Neural cell (in vitro differentiated cells): ENCODE data around the gene PAAF1. TPM values are rescaled to one million over a fixed set of nuclear protein-coding genes. Genes with fewer than 3 reads are reported as not detected.

Source experiments
- H2AFZ ChIP-seq: fragments of 200-600, 300-800 bp; sonication (generic), shearing (Covaris generic); 2 replicates; pipeline ENCODE4 v1.6.0; 2014; ENCODE audit warnings: low read depth, mild to moderate bottlenecking, antibody characterized with exemption, low read length, moderate library complexity
- H3F3A ChIP-seq: fragments of 200-600 bp; shearing (Covaris generic); 2 replicates; pipeline ENCODE4 v1.6.1; 2016; ENCODE audit warnings: mild to moderate bottlenecking, moderate library complexity, mixed read lengths, antibody characterized with exemption, low read length; ENCODE audit not compliant: insufficient read depth, poor library complexity, severe bottlenecking
- H3K27ac ChIP-seq: fragments of 200-600, 300-800 bp; sonication (generic), shearing (Covaris generic); 2 replicates; pipeline ENCODE4 v1.5.1; 2014; ENCODE audit warnings: mild to moderate bottlenecking, low read length, moderate library complexity
- H3K27me3 ChIP-seq: fragments of 300-800, 200-600 bp; sonication (generic), shearing (Covaris generic); 2 replicates; pipeline ENCODE4 v1.6.0; 2014; ENCODE audit warnings: mild to moderate bottlenecking, low read depth, low read length, moderate library complexity; ENCODE audit not compliant: insufficient read depth
- H3K36me3 ChIP-seq: fragments of 300-800, 200-600 bp; sonication (generic), shearing (Covaris generic); 2 replicates; pipeline ENCODE4 v1.5.1; 2014; ENCODE audit warnings: mild to moderate bottlenecking, antibody characterized with exemption, low read length, moderate library complexity; ENCODE audit not compliant: insufficient read depth
- H3K4me2 ChIP-seq: fragments of 300-800, 200-600 bp; sonication (generic), shearing (Covaris generic); 2 replicates; pipeline ENCODE4 v1.6.0; 2014; ENCODE audit warnings: mild to moderate bottlenecking, low read length
- H3K4me3 ChIP-seq: fragments of 300-800, 200-600 bp; sonication (generic), shearing (Covaris generic); 2 replicates; pipeline ENCODE4 v1.5.1; 2014; ENCODE audit warnings: mild to moderate bottlenecking, low read length, moderate library complexity
- H3K79me2 ChIP-seq: fragments of 200-600 bp; shearing (Covaris generic); replicated peaks from 2 replicates; pipeline ENCODE4 v1.6.0; 2014; ENCODE audit warnings: mild to moderate bottlenecking, low read length, moderate library complexity; ENCODE audit not compliant: insufficient read depth
- H3K9ac ChIP-seq: fragments of 300-800, 200-600 bp; sonication (generic), shearing (Covaris generic); 2 replicates; pipeline ENCODE4 v1.6.1; 2016; ENCODE audit warnings: mild to moderate bottlenecking, low read length, mixed read lengths
- H3K9me2 ChIP-seq: fragments of 200-600 bp; shearing (Covaris generic); 2 replicates; pipeline ENCODE4 v1.6.1; 2016; ENCODE audit warnings: mild to moderate bottlenecking, low read length, mixed read lengths; ENCODE audit not compliant: insufficient read depth
- H3K9me3 ChIP-seq: fragments of 200-600, 300-800 bp; sonication (generic), shearing (Covaris generic); 2 replicates; pipeline ENCODE4 v1.6.1; 2016; ENCODE audit warnings: mild to moderate bottlenecking, mixed run types, low read length, moderate library complexity, mixed read lengths
- H4K20me1 ChIP-seq: fragments of 200-600 bp; shearing (Covaris generic); 2 replicates; pipeline ENCODE4 v1.6.1; 2016; ENCODE audit warnings: mild to moderate bottlenecking, mixed run types; ENCODE audit not compliant: insufficient read depth
- EP300 ChIP-seq: fragments of 450-650 bp; conservative IDR thresholded peaks from 2 replicates; pipeline ENCODE4 v1.6.1; 2014; ENCODE audit warnings: antibody characterized with exemption, mild to moderate bottlenecking, moderate library complexity; ENCODE audit not compliant: poor library complexity, severe bottlenecking
- EZH2 ChIP-seq: fragments of 200-600, 300-800 bp; shearing (Covaris generic), sonication (generic); IDR thresholded peaks from 2 replicates; pipeline ENCODE4 v1.6.1; 2014; ENCODE audit warnings: antibody characterized with exemption, low read length, borderline replicate concordance, mild to moderate bottlenecking; ENCODE audit not compliant: insufficient read depth, poor library complexity, severe bottlenecking
- MXI1 ChIP-seq: fragments of 450-650 bp; conservative IDR thresholded peaks from 2 replicates; pipeline ENCODE4 v1.6.1; 2014; ENCODE audit warnings: antibody characterized with exemption, mild to moderate bottlenecking; ENCODE audit not compliant: poor library complexity, severe bottlenecking
- POLR2AphosphoS5 ChIP-seq: IDR thresholded peaks from 2 replicates; pipeline ENCODE4 v1.6.1; 2012
- RAD21 ChIP-seq: fragments of 450-650 bp; conservative IDR thresholded peaks from 2 replicates; pipeline ENCODE4 v1.6.1; 2014; ENCODE audit warnings: antibody characterized with exemption, mild to moderate bottlenecking, moderate library complexity
- REST ChIP-seq: IDR thresholded peaks from 2 replicates; pipeline ENCODE4 v1.6.1; 2012; ENCODE audit warnings: borderline replicate concordance
- SMC3 ChIP-seq: fragments of 450-650 bp; conservative IDR thresholded peaks from 2 replicates; pipeline ENCODE4 v1.6.1; 2014; ENCODE audit warnings: antibody characterized with exemption, mild to moderate bottlenecking, moderate library complexity; ENCODE audit not compliant: poor library complexity
- TAF1 ChIP-seq: IDR thresholded peaks from 2 replicates; pipeline ENCODE4 v1.6.1; 2012; ENCODE audit warnings: low read depth
- polyA plus RNA-seq: library from polyadenylated mRNA; depleted of rRNA; stranded (reverse); fragments of >200 nt; gene quantifications from 2 replicates; pipeline ENCODE4 v1.2.3, GENCODE V29; 2014
- TF ChIP-seq, protein P1 (sequence below): fragments of 450-650 bp; IDR thresholded peaks from 2 replicates; pipeline ENCODE4 v1.5.1; 2014; ENCODE audit warnings: antibody characterized with exemption, mild to moderate bottlenecking, moderate library complexity; ENCODE audit not compliant: poor library complexity, severe bottlenecking

Gene PAAF1
- polyA plus RNA-seq, 1 donor from 2014 or later: 80.3 TPM

DNA sequence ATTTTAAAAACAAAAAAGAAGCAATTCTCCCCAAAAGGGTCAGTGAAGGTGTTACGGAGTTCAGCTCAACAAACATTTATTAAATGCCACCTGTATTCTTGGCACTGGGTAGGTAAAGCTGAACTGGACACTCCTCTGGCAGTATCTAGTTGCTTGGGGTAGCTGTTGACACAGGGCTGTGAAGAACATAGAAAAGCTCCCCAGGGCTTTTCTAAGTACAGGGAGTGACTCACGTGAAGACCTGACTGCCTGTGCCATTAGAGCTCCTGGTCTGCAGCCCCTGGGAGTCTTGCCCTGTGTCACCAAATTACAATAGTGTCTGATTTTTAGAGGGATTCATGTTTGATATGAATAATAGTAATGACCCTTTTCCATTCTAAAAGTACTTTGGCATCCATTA, 43.7 kb upstream of the PAAF1 start:
- Histone ChIP-seq H2AFZ (no peak overlapping the region), H3K36me3 (no peaks in the 10 kb centered on the region), H3K9me3 (no peaks in the 10 kb centered on the region), H3F3A (no peaks in the 10 kb centered on the region), H3K4me3 (no peak overlapping the region), H3K79me2 (no peaks in the 10 kb centered on the region), H3K27ac (no peak overlapping the region), H3K4me2 (no peak overlapping the region), H3K9me2 (no peaks in the 10 kb centered on the region), H3K9ac (no peak overlapping the region), H3K27me3 (no peaks in the 10 kb centered on the region), H4K20me1 (no peaks in the 10 kb centered on the region)
- TF ChIP-seq POLR2AphosphoS5 (no peak), RAD21 (no peak), REST (no peak), SMC3 (no peak), TAF1 (no peak), MXI1 (no peak), EP300 (no peak), EZH2 (no peak)
- TF ChIP-seq, protein P1, sequence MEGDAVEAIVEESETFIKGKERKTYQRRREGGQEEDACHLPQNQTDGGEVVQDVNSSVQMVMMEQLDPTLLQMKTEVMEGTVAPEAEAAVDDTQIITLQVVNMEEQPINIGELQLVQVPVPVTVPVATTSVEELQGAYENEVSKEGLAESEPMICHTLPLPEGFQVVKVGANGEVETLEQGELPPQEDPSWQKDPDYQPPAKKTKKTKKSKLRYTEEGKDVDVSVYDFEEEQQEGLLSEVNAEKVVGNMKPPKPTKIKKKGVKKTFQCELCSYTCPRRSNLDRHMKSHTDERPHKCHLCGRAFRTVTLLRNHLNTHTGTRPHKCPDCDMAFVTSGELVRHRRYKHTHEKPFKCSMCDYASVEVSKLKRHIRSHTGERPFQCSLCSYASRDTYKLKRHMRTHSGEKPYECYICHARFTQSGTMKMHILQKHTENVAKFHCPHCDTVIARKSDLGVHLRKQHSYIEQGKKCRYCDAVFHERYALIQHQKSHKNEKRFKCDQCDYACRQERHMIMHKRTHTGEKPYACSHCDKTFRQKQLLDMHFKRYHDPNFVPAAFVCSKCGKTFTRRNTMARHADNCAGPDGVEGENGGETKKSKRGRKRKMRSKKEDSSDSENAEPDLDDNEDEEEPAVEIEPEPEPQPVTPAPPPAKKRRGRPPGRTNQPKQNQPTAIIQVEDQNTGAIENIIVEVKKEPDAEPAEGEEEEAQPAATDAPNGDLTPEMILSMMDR: no peak

GRCh38 chr11:73838443-73839122, 38.2 kb upstream of the PAAF1 start:
- no peaks in the 10 kb centered on the region for H4K20me1 ChIP-seq
- no peak overlapping the region for H3K9ac ChIP-seq
- no peak overlapping the region for H3K4me3 ChIP-seq
- no peaks in the 10 kb centered on the region for H3K79me2 ChIP-seq
- H3F3A ChIP-seq: no peaks in the 10 kb centered on the region
- H3K27me3 ChIP-seq: no peaks in the 10 kb centered on the region
- H3K4me2 ChIP-seq: no peak overlapping the region
- TF ChIP-seq EP300 (no peak), MXI1 (no peak), EZH2 (no peak), RAD21 (no peak), SMC3 (no peak), TAF1 (no peak), REST (no peak), POLR2AphosphoS5 (no peak)
- TF ChIP-seq, protein P1: no peak
- no peak overlapping the region for H2AFZ ChIP-seq
- H3K9me3 ChIP-seq: no peaks in the 10 kb centered on the region
- peak overlapping the region; percentile 24 for H3K27ac ChIP-seq
- H3K9me2 ChIP-seq: no peaks in the 10 kb centered on the region
- no peaks in the 10 kb centered on the region for H3K36me3 ChIP-seq
